CD4-positive, alpha-beta T cell treated with Interleukin-1 beta for 1 hour (primary cell): Measurements from ENCODE around the gene DCP2.

ENCODE experiments used
- DNase-seq, 2 donors: peaks; one replicate each; pipeline ENCODE4 v3.0.0-alpha.2; 2020 to 2022

The DCP2 gene

GRCh38 chr5:112967520-112968083, 9.0 kb upstream of the DCP2 start:
- DNase-seq = no peak

DNA sequence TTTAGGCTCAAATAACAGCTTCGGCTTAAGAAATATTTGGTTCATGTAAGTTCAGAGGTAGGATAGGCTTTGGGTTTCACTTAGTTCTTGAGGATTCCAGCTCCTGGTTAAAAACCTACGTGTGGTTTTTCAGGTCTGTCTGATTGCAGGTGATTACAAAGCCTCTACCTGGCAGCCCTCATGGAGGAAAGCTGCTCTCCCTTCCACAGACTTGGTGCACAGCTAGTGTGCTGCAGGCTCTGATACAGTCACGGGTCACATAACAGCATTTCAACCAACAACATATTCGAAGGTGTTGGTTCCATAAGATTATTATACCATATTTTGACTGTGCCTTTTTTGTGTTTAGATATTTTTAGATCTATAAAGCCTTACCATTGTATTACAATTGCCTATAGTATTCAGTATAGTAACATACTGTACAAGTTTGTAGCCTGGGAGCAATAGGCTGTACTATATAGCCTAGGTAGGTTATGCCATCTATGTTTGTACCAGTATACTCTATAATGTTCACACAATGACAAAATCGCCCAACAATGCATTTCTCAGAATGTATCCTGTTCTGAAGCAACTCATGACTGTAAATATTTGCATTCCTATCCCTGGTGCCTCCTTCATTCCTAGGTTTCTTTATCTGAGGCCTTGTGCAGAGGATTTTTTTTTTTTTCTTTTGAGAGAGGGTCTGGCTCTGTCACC, 8.0 kb upstream of the DCP2 start:
- DNase-seq = no peak

DNA sequence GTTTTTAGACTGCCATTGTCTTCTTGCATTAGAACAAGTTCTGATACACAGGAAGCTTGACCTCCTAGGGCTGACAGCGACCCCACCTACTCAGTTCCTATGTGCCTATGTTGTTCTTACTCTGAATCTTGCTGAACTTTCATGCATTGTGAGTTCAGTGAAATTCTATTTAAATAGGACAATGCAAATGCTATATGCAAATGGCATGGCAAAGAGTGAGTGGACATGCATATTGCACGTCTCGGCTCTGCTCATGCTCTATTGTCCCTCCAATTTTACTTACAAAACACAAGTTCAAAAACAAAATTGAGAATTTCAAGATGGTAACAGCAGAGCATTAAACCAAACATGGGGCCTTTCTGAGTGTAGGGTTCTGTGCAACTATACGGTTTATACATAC, 5.3 kb upstream of the DCP2 start:
- DNase-seq = no peak

GRCh38 chr5:112973036-112973435, 3.6 kb upstream of the DCP2 start:
- no peak for DNase-seq

DNA sequence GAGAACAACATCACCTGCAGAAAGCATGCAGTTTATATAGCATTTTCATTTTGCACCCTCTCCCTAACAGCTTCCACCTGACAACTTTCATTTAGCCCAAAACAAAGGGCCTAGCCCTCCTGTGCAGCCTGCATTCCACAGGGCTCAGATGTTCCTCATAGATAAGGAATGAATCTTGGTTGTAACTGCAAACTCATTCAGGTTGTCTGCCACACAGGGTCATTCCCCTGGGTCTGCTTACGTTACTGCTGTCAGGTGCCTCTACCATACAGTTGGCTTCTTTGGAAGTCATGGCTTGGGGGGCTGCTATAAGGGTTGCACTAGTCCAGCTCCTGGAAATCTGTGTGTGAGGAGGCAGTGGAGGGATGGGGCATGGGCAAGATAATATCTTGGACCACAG, 2.7 kb upstream of the DCP2 start:
- DNase-seq = no peak

- DNase-seq = no peak
Measured at GRCh38 chr5:112974901-112975300, 1.7 kb upstream of the DCP2 start.

DNA sequence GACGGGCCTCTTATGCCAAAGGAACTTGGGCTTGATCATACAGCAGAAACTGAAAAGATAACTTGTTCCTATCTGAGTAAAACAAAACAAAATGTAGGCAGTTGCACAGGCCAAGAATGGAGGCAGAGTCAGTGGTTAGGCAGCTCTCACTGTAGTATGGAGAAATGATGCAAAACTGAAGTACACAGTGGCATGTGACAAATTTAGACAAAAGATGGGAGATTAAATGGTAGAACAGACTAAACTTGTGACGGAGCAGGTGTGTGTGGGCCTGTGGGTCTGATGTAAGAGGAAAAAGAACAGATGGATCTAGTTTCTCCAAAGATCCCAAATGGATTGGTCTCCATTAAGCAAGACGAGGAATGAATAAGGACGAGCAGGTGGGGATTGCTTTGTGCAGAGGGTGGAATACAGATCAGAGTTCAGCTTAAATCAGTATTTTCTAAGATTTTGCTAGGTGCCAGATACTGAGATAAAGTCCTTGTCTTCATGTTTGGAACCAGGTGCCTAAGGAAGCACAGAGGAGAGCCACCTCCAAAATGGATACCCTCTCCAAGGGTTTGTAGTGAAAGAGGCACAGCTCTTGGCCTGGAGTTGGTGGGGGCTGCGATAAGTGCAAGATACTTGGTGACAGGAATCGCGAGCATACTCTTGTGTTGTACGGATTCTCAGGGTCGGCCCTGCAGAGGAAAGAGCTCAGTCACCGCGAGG, 722 bp upstream of the DCP2 start:
- no peak for DNase-seq

- no peak for DNase-seq
Measured at GRCh38 chr5:112977440-112977861, 853 bp downstream of the DCP2 start.

DNA sequence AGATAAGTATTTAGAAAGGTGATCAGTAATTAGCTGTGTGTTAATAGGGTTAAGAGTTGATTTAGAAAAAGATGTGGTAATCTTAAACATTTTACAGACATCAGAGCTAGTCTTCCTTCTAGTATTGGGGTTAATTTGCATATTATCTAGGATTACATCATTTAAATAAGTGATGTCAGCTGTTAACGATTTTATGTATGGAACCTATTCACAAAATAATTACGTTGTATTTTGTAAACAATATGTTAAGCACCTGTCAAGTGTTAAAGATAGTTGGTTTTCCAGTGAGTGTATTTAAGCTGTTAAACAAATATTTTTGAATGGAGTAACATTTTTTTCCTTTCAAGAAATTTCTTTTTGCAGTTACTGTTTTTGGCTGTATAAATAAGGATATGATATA, 2.2 kb downstream of the DCP2 start:
- no peak for DNase-seq

- DNase-seq = no peak
Measured at GRCh38 chr5:112979723-112980122, 3.1 kb downstream of the DCP2 start.

DNA sequence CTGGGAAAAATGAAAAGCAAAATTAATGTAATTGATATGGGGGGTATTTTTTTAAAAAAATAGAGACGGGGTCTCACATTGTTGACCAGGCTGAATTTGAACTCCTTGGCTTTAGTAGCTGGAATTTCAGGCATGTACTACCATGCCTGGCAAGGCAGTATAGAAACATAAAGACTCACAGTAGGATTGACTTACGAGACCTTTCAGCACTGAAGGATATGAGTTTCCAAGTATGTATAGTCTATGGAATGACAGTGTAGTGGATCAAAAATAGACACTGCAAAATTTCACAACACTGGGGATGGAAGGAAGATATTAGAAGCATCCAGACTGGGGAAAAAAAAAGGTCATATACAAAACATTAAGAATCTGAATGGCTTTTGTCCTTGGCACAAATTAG, 6.8 kb downstream of the DCP2 start:
- no peak for DNase-seq

DNA sequence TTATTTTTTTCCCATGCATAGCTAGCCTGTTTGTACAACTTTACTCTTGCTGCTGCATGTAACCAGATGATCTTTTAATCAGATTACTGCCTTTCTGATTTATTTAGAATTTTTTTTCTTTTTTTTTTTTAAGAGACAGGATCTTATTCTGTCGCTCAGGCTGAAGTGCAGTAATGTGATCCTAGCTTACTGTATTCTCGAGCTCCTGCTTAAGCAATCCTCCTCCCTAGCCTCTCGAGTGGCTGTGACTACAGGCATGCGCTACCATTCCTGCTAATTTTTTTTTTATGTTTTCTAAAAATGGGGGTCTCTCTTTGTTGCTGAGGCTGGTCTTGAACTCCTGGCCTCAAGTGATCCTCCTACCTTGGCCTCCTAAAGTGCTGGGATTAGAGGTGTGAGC, 9.6 kb downstream of the DCP2 start:
- no peak for DNase-seq

DNA sequence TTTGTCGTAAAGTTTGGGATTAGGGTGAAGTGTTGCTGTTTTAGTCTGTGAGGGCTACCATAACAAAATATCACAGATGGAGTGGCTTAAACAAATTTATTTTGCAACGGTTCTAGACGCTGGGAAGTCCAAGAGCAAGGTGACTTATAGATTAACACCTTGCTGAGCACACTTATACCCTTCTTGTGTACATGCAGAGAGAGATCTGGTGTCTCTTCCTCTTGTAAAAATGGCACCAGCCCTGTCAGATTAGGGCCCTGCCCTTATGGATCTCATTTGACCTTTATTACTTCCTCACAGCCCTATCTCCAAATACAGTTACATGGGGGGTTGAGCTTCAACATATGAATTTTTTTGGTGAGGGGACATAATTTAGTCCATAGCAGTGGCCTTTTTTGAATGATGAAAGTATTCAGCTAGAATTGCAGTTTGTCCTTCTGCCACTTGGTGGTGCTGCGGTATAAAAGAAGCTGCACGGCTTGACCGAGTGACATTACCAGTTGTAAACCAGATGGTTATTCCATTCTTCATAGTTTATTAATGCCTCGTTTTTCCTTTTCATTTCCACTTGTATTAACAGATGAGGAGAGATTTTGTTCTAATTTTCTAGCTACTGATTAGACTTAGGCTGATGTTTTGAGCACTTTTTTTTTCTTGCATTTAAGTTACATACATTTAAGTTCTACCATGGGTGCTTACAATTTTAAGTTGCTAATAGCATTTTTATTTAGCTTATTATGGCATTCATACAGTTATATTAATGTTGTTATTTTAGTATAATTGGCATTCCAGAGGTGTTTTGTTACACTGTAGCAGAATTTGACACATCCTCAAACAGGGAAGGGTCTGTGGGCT, 19.4 kb downstream of the DCP2 start:
- peak; percentile 63 to 80 for DNase-seq

GRCh38 chr5:112996830-112997374, 20.3 kb downstream of the DCP2 start:
- no peak for DNase-seq

- DNase-seq = no peak
Measured at GRCh38 chr5:112998296-112998695, 21.7 kb downstream of the DCP2 start.

DNA sequence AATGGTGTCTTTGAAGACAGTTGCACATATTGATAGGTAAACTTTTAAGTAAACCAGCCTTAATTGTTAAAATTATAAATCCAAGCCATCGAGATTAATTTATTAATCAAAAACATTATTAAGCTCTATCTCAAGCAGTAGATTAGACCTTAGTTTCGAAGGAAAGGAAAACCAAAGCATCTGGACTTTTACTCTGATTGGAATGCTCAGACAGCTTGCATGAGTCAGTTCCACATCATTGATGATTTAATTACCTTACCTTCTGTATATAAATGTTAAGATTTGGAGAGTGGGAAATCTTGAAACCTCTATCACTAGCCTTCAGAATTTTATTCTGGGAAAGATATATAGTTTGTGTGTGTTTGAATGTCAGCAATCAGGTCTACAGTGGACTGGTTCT, 23.9 kb downstream of the DCP2 start:
- no peak for DNase-seq

- no peak for DNase-seq
Measured at GRCh38 chr5:113002423-113002822, 25.8 kb downstream of the DCP2 start.

DNA sequence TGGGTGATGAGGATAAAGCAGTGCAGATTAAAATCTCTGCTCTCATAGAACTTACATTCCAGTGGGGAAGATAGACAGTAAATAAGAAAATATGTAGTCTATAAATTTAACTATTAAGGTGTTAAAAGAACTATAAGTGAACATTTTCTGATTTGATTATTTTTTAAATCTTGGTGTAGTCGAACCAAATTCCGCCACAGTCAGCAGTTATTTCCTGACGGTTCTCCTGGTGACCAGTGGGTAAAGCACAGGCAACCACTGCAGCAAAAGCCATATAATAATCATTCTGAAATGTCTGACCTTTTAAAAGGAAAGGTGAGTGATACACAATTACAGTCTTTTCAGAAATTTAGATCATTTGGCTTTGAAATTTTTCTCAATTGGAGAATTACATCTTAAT, 27.2 kb downstream of the DCP2 start:
- no peak for DNase-seq

- DNase-seq = no peak
Measured at GRCh38 chr5:113005454-113005853, 28.9 kb downstream of the DCP2 start.

DNA sequence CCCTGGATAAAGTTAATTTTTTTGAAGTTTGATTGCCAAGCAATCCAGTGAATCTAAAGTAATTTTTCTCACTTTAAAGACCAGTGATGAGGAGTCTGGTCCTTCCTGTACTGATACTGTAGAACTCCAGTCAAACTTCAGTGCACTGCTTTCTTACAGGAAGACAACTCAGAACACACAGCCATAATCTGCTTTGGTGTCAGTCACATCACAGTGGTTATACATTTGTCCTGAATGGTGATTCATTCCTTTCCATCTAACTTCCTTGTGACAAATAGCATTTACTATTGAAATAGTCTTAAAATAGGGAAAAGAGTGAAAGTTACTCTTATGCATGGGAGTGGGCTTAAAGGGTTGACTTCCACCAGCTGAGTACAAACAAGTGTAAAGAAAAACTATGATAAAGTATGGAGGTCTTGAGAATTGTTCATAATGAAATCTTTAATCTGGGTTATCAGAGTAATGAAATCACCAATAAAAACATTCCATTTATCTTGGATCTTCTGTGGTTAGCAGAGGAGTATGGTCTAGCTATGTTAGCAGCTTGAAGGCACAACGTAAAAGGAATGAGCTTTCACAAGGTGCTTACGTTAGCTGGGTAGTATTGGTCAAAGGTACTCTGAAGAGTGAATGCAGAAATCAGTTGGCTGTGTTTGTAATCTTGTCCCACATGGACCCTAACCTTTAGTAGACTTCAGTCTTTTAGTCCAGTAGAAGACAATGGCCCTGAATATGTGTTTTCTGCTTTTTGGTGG, 41.5 kb downstream of the DCP2 start:
- no peak for DNase-seq

- DNase-seq = peak in 1 of 2 donors; percentile 22
Measured at GRCh38 chr5:113020461-113021273, 44.1 kb downstream of the DCP2 start.
